Body of pancreas (tissue), 4 donors: ENCODE data around the gene TMX2. TPM values are rescaled to one million over a fixed set of nuclear protein-coding genes. Genes with fewer than 3 reads are reported as not detected.
"Not testable (repeated sequence)": the region's sequence is repeated elsewhere in the genome, so short reads cannot be mapped to it uniquely, and the experiment has no call there.

Experiments
- ATAC-seq: fragments of 150-250 bp; one replicate; pipeline ENCODE4 v1.9.1; 2016
- DNase-seq, 4 donors: peaks; one replicate each; pipeline ENCODE4 v3.0.0-alpha.2; 2019
- H3K27ac ChIP-seq, 4 donors: fragments of 200-600 bp; sonication (generic); 1 replicate in 3 of 4; 2 replicates in 1 of 4; pipeline versions ENCODE4 v1.5.1 to v1.6.1; 2016 to 2019; ENCODE audit warnings: mild to moderate bottlenecking in 1 of 4, mixed read lengths in 1 of 4, moderate library complexity in 1 of 4
- H3K27me3 ChIP-seq, 2 donors: fragments of 200-600 bp; sonication (generic); one replicate each; pipeline ENCODE4 v1.6.0; 2016; ENCODE audit warnings: mild to moderate bottlenecking in 1 of 2
- H3K36me3 ChIP-seq, 2 donors: fragments of 200-600 bp; sonication (generic); replicated peaks in 1 of 2; 2 replicates each; pipeline ENCODE4 v1.5.1; 2016; ENCODE audit warnings: low read depth in 2 of 2; ENCODE audit not compliant: insufficient read depth in 1 of 2
- H3K4me1 ChIP-seq: fragments of 200-600 bp; sonication (generic); one replicate; pipeline ENCODE4 v1.6.0; 2016
- H3K4me3 ChIP-seq, 2 donors: fragments of 200-600 bp; sonication (generic); 1 replicate in 1 of 2; 2 replicates in 1 of 2; pipeline ENCODE4 v1.5.1; 2016 to 2019
- H3K9me3 ChIP-seq, 3 donors: fragments of 200-600 bp; sonication (generic); 1 replicate in 2 of 3; 2 replicates in 1 of 3; pipeline ENCODE4 v1.5.1; 2016
- POLR2A ChIP-seq, 3 donors: fragments of 450-650 bp; IDR thresholded peaks; one replicate each; pipeline ENCODE4 v1.6.1; 2016; ENCODE audit warnings: antibody characterized with exemption in 3 of 3, mild to moderate bottlenecking in 2 of 3
- WGBS, 2 donors: methylation state at CpG; one replicate each; pipeline ENCODE4 v1.1.5; 2017; 5-methylcytosine and 5-hydroxymethylcytosine counted together
- intact Hi-C: fragments of 100-400 bp; cut with DNase I; formaldehyde crosslinking; loops from one replicate; pipeline ENCODE4 v1.15.1; 2023
- total RNA-seq, 2 donors: library from RNA; depleted of rRNA; stranded (reverse); fragments of >200 nt; gene quantifications; one replicate each; pipeline ENCODE4 v1.1.0, GENCODE V29; 2016
- TF ChIP-seq, protein P1 (sequence below), 7 experiments: fragments of 450-650 bp in 4 of 7; fragments of 200-600 bp in 3 of 7; sonication (generic) in 3 of 7; IDR thresholded peaks; one replicate each; pipeline ENCODE4 v1.5.1; 2016 to 2019; ENCODE audit warnings: antibody characterized with exemption in 7 of 7

The TMX2 gene
- total RNA-seq, 2 donors from 2014 or later = 32.9 to 46.8 TPM

DNA sequence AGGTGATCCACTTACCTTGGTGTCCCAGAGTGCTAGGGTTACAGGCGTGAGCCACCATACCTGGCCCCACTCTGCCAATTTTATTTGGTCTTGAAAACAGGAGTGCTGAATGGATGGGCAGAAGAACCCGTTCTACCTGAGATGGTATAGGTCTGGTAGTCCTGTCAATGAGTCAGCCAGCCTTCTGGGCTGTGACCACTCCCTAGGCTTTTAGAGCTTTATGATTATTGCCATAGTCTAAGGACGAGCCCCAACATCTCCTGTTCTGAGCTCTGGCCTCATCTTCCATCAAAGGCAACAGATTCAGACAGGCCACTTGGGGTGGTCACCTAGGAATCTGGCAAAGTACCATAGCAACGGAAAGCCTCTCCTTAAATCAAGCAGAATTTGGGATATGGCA is 33.0 kb upstream of the TMX2 start:
- 77 to 100% methylated on average over 1 to 4 of the region's 4 CpGs for WGBS, 2 donors
- no peaks in the 10 kb centered on the region for H3K9me3 ChIP-seq
- ATAC-seq = no peak
- H3K27ac ChIP-seq = peak overlapping the region in 1 of 4 donors; percentile 21
- H3K27me3 ChIP-seq = no peaks in the 10 kb centered on the region
- peaks cover 30% of the 10 kb centered on the region for H3K4me1 ChIP-seq
- intact Hi-C loops = no loop called here
- H3K4me3 ChIP-seq = no peak overlapping the region
- no peak for DNase-seq
- peaks cover 0 to 9% of the 10 kb centered on the region in 2 donors for H3K36me3 ChIP-seq
- TF ChIP-seq POLR2A (IDR thresholded peaks at IDR 0.05) = no peak
- TF ChIP-seq, protein P1, sequence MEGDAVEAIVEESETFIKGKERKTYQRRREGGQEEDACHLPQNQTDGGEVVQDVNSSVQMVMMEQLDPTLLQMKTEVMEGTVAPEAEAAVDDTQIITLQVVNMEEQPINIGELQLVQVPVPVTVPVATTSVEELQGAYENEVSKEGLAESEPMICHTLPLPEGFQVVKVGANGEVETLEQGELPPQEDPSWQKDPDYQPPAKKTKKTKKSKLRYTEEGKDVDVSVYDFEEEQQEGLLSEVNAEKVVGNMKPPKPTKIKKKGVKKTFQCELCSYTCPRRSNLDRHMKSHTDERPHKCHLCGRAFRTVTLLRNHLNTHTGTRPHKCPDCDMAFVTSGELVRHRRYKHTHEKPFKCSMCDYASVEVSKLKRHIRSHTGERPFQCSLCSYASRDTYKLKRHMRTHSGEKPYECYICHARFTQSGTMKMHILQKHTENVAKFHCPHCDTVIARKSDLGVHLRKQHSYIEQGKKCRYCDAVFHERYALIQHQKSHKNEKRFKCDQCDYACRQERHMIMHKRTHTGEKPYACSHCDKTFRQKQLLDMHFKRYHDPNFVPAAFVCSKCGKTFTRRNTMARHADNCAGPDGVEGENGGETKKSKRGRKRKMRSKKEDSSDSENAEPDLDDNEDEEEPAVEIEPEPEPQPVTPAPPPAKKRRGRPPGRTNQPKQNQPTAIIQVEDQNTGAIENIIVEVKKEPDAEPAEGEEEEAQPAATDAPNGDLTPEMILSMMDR (IDR thresholded peaks at IDR 0.05) = no peak

DNA sequence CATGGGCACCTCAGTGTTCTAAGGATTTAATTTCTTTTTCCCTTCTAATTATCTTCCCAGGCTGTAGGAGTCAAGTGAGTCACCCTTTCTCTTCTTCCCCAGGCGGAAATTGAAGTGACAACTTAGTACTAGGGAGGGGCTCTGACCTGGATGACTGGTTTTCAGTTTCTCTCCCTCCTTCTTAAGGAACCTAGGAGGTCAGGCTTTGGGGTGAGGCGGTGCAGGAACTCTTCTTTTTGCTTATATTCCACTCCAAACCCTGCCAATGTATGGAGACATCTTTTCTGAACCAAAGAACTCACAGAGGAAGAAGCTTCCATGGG is 31.9 kb upstream of the TMX2 start:
- 75 to 89% methylated on average over 2 of the region's 2 CpGs for WGBS, 2 donors
- intact Hi-C loops = no loop called here
- Histone ChIP-seq H3K4me3 (no peak overlapping the region), H3K4me1 (peaks cover 21% of the 10 kb centered on the region), H3K27ac (no peak overlapping the region), H3K27me3 (no peaks in the 10 kb centered on the region), H3K9me3 (no peaks in the 10 kb centered on the region), H3K36me3 (peaks cover 0 to 9% of the 10 kb centered on the region in 2 donors)
- no peak for ATAC-seq
- DNase-seq = no peak
- no peak for TF ChIP-seq POLR2A (IDR thresholded peaks at IDR 0.05)
- TF ChIP-seq, protein P1 (IDR thresholded peaks at IDR 0.05) = no peak

DNA sequence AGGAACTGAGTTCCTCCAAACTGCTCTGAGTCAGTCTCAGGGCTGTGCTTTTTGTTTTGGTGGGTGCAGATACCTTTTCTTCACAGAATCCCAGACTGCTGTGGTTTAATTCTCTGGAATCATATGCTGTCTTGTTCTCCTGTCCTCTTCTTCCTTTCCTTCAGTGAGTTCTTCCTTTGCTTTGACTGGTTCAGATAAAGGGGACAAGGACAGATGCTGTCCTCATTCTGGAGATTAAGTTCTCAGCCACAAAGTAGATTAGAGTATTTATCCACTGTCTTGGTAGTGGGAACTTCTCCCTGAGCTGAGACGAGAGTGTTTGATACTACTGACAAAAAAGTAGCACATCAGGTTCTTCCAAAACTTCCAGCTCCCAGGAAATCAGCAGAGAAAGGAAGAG is 31.2 kb upstream of the TMX2 start:
- Histone ChIP-seq H3K27me3 (no peaks in the 10 kb centered on the region), H3K27ac (no peak overlapping the region), H3K36me3 (peaks cover 0 to 13% of the 10 kb centered on the region in 2 donors), H3K4me3 (no peak overlapping the region), H3K9me3 (no peaks in the 10 kb centered on the region), H3K4me1 (peaks cover 17% of the 10 kb centered on the region)
- WGBS, 2 donors = 22 to 33% methylated on average over 1 of the region's 1 CpG
- intact Hi-C loops = no loop called here
- TF ChIP-seq, protein P1 (IDR thresholded peaks at IDR 0.05) = no peak
- TF ChIP-seq POLR2A (IDR thresholded peaks at IDR 0.05) = no peak
- no peak for DNase-seq
- ATAC-seq = no peak

DNA sequence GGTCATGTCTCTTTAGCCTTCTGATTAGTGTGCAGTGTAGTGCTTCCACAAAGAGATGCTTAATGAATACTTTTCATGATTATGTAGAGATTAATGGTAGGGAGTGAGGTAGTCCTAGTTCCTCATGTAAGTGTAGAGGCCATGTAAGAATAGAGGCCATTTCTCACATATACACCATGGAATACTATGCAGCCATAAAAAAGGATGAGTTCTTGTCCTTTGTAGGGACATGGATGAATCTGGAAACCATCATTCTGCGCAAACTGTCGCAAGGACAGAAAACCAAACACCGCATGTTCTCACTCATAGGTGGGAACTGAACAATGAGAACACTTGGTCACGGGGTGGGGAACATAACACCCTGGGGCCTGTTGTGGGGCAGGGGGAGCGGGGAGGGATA is 21.9 kb upstream of the TMX2 start:
- H3K9me3 ChIP-seq, H3K27me3 ChIP-seq, H3K27ac ChIP-seq, intact Hi-C loops, H3K4me1 ChIP-seq, DNase-seq, H3K4me3 ChIP-seq, ATAC-seq: not testable (repeated sequence)
- WGBS, 2 donors = 97 to 99% methylated on average over 5 of the region's 5 CpGs
- peaks cover 5 to 65% of the 10 kb centered on the region in 2 donors for H3K36me3 ChIP-seq

DNA sequence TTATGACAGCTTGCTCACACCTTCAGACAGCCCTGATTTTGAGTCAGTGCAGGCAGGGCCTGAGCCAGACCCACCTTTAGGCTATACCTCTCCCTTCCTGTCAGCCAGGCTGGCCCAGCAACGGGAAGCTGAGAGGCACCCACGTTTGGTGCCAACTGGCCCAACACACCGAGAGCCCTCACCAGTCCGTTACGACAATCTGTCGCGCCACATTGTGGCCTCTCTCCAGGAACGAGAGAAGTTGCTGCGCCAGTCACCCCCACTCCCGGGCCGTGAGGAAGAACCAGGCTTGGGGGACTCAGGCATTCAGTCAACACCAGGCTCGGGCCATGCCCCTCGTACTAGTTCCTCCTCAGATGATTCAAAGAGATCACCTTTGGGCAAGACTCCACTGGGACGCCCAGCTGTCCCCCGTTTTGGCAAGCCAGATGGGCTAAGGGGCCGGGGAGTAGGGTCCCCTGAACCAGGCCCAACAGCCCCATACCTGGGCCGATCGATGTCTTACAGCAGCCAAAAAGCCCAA is 13.5 kb upstream of the TMX2 start:
- H3K4me3 ChIP-seq = no peak overlapping the region
- no peak for ATAC-seq
- no peaks in the 10 kb centered on the region for H3K27me3 ChIP-seq
- intact Hi-C loops = no loop called here
- TF ChIP-seq, protein P1 (IDR thresholded peaks at IDR 0.05) = no peak
- TF ChIP-seq POLR2A (IDR thresholded peaks at IDR 0.05) = no peak
- WGBS, 2 donors = 87 to 88% methylated on average over 5 to 18 of the region's 18 CpGs
- peaks cover 15 to 60% of the 10 kb centered on the region in 2 donors for H3K36me3 ChIP-seq
- H3K27ac ChIP-seq = no peak overlapping the region
- DNase-seq = no peak
- no peaks in the 10 kb centered on the region for H3K4me1 ChIP-seq
- no peaks in the 10 kb centered on the region for H3K9me3 ChIP-seq
